Neuronal stem cell (in vitro differentiated cells): ENCODE results near the gene CCSER2.
"Not testable (repeated sequence)": the region's sequence is repeated elsewhere in the genome, so short reads cannot be mapped to it uniquely, and the experiment has no call there.

Experiments
- DNase-seq: peaks from one replicate; pipeline ENCODE4 v3.0.0-alpha.2; 2013; ENCODE audit warnings: low spot score
- H2AFZ ChIP-seq: one replicate; pipeline ENCODE4 v1.6.1; 2013; ENCODE audit warnings: mild to moderate bottlenecking, low read length, inconsistent platforms
- H2AK5ac ChIP-seq: 2 replicates; pipeline ENCODE4 v1.6.1; 2013; ENCODE audit warnings: low read depth, mild to moderate bottlenecking, inconsistent platforms, low read length, moderate library complexity, mixed read lengths
- H2BK120ac ChIP-seq: 2 replicates; pipeline ENCODE4 v1.6.1; 2013; ENCODE audit warnings: low read depth, mild to moderate bottlenecking, inconsistent platforms, low read length, moderate library complexity, mixed read lengths
- H2BK12ac ChIP-seq: one replicate; pipeline ENCODE4 v1.6.1; 2013; ENCODE audit warnings: low read length, inconsistent platforms
- H2BK15ac ChIP-seq: 2 replicates; pipeline ENCODE4 v1.6.1; 2013; ENCODE audit warnings: mild to moderate bottlenecking, low read length, inconsistent platforms, mixed read lengths
- H2BK5ac ChIP-seq: one replicate; pipeline ENCODE4 v1.6.1; 2013; ENCODE audit warnings: inconsistent platforms, mild to moderate bottlenecking, low read length, moderate library complexity
- H3K14ac ChIP-seq: one replicate; pipeline ENCODE4 v1.6.1; 2013; ENCODE audit warnings: low read length, inconsistent platforms
- H3K18ac ChIP-seq: 2 replicates; pipeline ENCODE4 v1.6.1; 2013; ENCODE audit warnings: low read length, inconsistent platforms
- H3K23ac ChIP-seq: 2 replicates; pipeline ENCODE4 v1.6.1; 2013; ENCODE audit warnings: low read depth, mild to moderate bottlenecking, mixed read lengths, low read length, inconsistent platforms; ENCODE audit not compliant: poor library complexity
- H3K27ac ChIP-seq: replicated peaks from 3 replicates; pipeline ENCODE4 v1.5.1; 2013; ENCODE audit warnings: low read length, inconsistent platforms
- H3K27me3 ChIP-seq, 3 experiments: 2 replicates each; pipeline ENCODE4 v1.6.1; 2013; ENCODE audit warnings: low read length in 3 of 3, mild to moderate bottlenecking in 2 of 3, inconsistent platforms in 1 of 3, low read depth in 1 of 3, mixed read lengths in 1 of 3, moderate library complexity in 1 of 3; ENCODE audit not compliant: control insufficient read depth in 3 of 3, insufficient read depth in 3 of 3
- H3K36me3 ChIP-seq, 2 donors: replicated peaks in 1 of 2; 2 replicates each; pipeline ENCODE4 v1.6.1; 2013; ENCODE audit warnings: low read length in 2 of 2; ENCODE audit not compliant: control insufficient read depth in 2 of 2, insufficient read depth in 2 of 2
- H3K4ac ChIP-seq: 2 replicates; pipeline ENCODE4 v1.6.1; 2013; ENCODE audit warnings: inconsistent platforms, mild to moderate bottlenecking, low read length, moderate library complexity
- H3K4me1 ChIP-seq, 2 donors: 1 replicate in 1 of 2; 2 replicates in 1 of 2; pipeline ENCODE4 v1.6.1; 2013; ENCODE audit warnings: low read length in 2 of 2, low read depth in 1 of 2; ENCODE audit not compliant: control insufficient read depth in 2 of 2, insufficient read depth in 1 of 2
- H3K4me2 ChIP-seq: one replicate; pipeline ENCODE4 v1.6.1; 2013; ENCODE audit warnings: mild to moderate bottlenecking, low read length, inconsistent platforms; ENCODE audit not compliant: insufficient read depth, poor library complexity, severe bottlenecking
- H3K4me3 ChIP-seq, 2 donors: 2 replicates each; pipeline ENCODE4 v1.5.1; 2013; ENCODE audit warnings: low read length in 2 of 2, mild to moderate bottlenecking in 2 of 2, inconsistent platforms in 1 of 2, moderate library complexity in 1 of 2
- H3K79me1 ChIP-seq: one replicate; pipeline ENCODE4 v1.6.1; 2013; ENCODE audit warnings: low read depth, mild to moderate bottlenecking, inconsistent platforms, low read length, moderate library complexity
- H3K9ac ChIP-seq: one replicate; pipeline ENCODE4 v1.6.1; 2013; ENCODE audit warnings: mild to moderate bottlenecking, low read depth, low read length, inconsistent platforms; ENCODE audit not compliant: poor library complexity
- H3K9me3 ChIP-seq, 2 donors: replicated peaks in 1 of 2; 2 replicates each; pipeline versions ENCODE3 to v1.6.1; 2013; ENCODE audit warnings: low read length in 2 of 2, mild to moderate bottlenecking in 2 of 2, inconsistent platforms in 1 of 2, low read depth in 1 of 2, mixed read lengths in 1 of 2, moderate library complexity in 1 of 2; ENCODE audit not compliant: control insufficient read depth in 2 of 2, insufficient read depth in 1 of 2
- H4K8ac ChIP-seq: one replicate; pipeline ENCODE4 v1.6.1; 2013; ENCODE audit warnings: low read depth, mild to moderate bottlenecking, inconsistent platforms, low read length, moderate library complexity
- H4K91ac ChIP-seq: one replicate; pipeline ENCODE4 v1.6.1; 2013; ENCODE audit warnings: low read length, low read depth, mild to moderate bottlenecking, inconsistent platforms; ENCODE audit not compliant: poor library complexity
- WGBS, 2 donors: extraction: QIAGEN DNeasy Blood & Tissue Kit; methylation state at CpG; one replicate each; pipeline ENCODE4 v1.1.7; 2013; ENCODE audit warnings: missing lambda C conversion rate in 2 of 2, mixed read lengths in 1 of 2; ENCODE audit not compliant: insufficient read length in 2 of 2, insufficient replicate concordance in 1 of 2; ENCODE audit errors: extremely low coverage in 2 of 2; 5-methylcytosine and 5-hydroxymethylcytosine counted together

The CCSER2 gene

DNA sequence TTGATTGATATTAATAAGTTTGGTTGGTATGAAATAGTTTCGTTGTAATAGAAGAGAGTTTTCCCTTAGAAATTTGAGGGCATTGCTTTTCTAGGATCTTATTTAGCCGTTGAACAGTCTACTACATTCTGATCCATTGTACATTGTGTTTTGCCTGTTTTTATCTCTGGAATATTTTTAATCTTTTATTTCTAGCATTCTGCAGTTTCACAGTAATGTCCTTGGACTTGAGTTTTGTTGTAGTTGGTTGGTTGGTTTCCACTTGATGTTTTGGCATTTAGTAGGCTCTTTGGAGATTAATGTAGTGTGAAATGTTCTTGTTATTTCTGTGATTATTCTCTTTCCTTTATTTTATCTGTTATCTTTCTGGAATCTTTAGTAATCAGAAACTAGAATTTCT is 112.4 kb downstream of the CCSER2 start:
- no peak overlapping the region for H4K8ac ChIP-seq
- H3K36me3 ChIP-seq, result peaks cover 2 to 30% of the 10 kb centered on the region in 2 donors
- no CpG with 5 or more reads among the region's 2 CpGs for WGBS, 2 donors
- no peak overlapping the region for H2BK5ac ChIP-seq
- H3K4me3 ChIP-seq, result no peak overlapping the region
- H3K23ac ChIP-seq, result no peak overlapping the region
- H3K27ac ChIP-seq, result no peak overlapping the region
- H3K9me3 ChIP-seq, result peaks cover 0 to 23% of the 10 kb centered on the region in 2 donors
- H3K27me3 ChIP-seq, result no peaks in the 10 kb centered on the region
- no peak overlapping the region for H2AK5ac ChIP-seq
- H2BK15ac ChIP-seq, result no peak overlapping the region
- H3K79me1 ChIP-seq, result no peaks in the 10 kb centered on the region
- H4K91ac ChIP-seq, result no peak overlapping the region
- no peak overlapping the region for H2BK12ac ChIP-seq
- no peaks in the 10 kb centered on the region for H3K4me1 ChIP-seq
- H3K9ac ChIP-seq, result no peak overlapping the region
- DNase-seq, result no peak
- no peak overlapping the region for H3K4ac ChIP-seq
- H3K14ac ChIP-seq, result no peak overlapping the region
- H2AFZ ChIP-seq, result no peak overlapping the region
- no peak overlapping the region for H3K4me2 ChIP-seq
- no peak overlapping the region for H3K18ac ChIP-seq
- no peak overlapping the region for H2BK120ac ChIP-seq

DNA sequence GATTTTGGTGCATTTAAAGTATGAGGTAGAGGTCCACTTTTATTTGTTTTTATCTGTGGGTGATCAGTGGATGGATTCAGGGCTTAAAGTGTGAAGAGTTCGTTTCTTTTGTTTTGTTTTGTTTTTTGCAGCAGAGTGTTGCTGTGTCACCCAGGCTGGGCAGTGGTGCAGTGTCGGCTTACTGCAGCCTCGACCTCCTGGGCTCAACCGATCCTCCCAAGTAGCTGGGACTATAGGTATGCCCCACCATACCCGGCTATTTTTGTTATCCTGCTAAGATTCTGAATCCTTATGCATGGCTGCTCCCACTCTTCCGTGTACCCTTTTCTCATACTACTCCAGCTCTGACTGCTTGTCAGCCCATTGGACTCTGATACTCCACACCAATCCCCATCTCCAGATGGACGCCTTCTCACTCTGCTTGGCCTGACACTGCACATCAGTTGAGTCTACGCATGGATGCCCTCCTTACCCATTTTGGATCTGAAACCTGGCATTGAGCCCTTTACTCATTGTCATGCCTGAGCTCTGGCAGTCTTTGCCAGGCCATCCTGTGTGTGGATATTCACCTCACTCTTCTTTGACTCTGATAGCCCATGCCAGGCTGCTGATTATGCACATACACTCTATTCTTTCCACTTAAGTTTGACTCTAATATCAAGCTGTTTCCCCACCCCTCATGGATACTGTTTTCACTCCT is 119.5 kb downstream of the CCSER2 start:
- Histone ChIP-seq H2BK15ac (no peak overlapping the region), H3K4me3 (no peak overlapping the region), H3K4me2 (no peak overlapping the region), H3K18ac (peak overlapping the region; percentile 52), H2BK5ac (no peak overlapping the region), H2AFZ (no peak overlapping the region), H3K14ac (no peak overlapping the region), H3K27ac (no peak overlapping the region), H4K91ac (no peak overlapping the region), H3K79me1 (no peaks in the 10 kb centered on the region), H3K9ac (no peak overlapping the region), H3K4me1 (peaks cover 0 to 6% of the 10 kb centered on the region in 2 donors), H2BK120ac (no peak overlapping the region), H3K36me3 (peaks cover 4 to 10% of the 10 kb centered on the region in 2 donors), H2AK5ac (no peak overlapping the region), H3K23ac (no peak overlapping the region), H3K9me3 (no peaks in the 10 kb centered on the region), H3K4ac (no peak overlapping the region), H4K8ac (no peak overlapping the region), H3K27me3 (peaks cover 0 to 2% (median 0%) of the 10 kb centered on the region in 3 experiments), H2BK12ac (no peak overlapping the region)
- DNase-seq, result no peak
- no CpG with 5 or more reads among the region's 8 CpGs for WGBS, 2 donors

DNA sequence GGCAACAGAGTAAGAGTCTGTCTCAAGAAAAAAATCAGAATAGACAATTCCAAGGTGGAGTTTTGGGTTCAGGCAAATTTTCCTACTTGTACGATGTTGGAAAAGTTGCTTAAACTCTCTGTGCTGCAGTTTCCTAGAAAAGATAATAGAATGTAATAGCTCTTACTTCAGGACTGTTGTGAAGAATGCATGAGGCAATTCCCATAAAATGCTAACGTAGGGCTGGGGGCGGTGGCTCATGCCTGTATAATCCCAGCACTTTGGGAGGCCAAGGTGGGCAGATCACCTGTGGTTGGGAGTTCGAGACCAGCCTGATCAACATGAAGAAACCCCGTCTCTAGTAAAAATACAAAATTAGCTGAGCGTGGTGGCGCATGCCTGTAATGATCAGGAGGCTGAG is 121.0 kb downstream of the CCSER2 start:
- not testable (repeated sequence) for H2BK15ac ChIP-seq, H3K4me2 ChIP-seq, H2AK5ac ChIP-seq, H4K91ac ChIP-seq, H3K27ac ChIP-seq, H2AFZ ChIP-seq, H3K23ac ChIP-seq, H2BK120ac ChIP-seq, H4K8ac ChIP-seq, H3K14ac ChIP-seq, H3K36me3 ChIP-seq, H3K27me3 ChIP-seq, H3K18ac ChIP-seq, H3K9ac ChIP-seq, DNase-seq, H3K9me3 ChIP-seq, H3K79me1 ChIP-seq, H3K4me3 ChIP-seq, H2BK5ac ChIP-seq, H2BK12ac ChIP-seq, H3K4ac ChIP-seq, H3K4me1 ChIP-seq
- WGBS, 2 donors, result no CpG with 5 or more reads among the region's 7 CpGs

DNA sequence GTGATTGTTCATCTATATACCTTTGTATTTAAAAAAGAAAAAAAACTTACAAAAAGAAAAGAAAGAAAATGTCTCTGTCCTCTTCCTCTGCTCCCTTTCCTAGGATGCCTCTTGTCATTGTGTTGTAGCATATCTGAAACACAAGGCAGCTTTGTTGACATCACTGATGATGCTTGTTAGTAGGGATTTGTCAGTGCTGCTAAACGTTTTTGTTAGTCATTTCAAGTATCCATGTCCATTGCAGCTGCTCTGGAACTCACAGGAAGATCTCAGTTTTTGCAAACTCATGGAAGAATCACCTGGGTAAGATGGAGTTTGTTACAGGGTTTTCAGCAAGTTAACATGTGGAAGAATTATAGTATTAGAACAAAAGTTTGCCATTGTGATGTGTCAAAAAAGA is 123.6 kb downstream of the CCSER2 start:
- H2AFZ ChIP-seq, result no peak overlapping the region
- H3K9me3 ChIP-seq, result peaks cover 0 to 7% of the 10 kb centered on the region in 2 donors
- H3K36me3 ChIP-seq, result peaks cover 4 to 8% of the 10 kb centered on the region in 2 donors
- H3K4me3 ChIP-seq, result no peak overlapping the region
- H3K4ac ChIP-seq, result no peak overlapping the region
- H2BK5ac ChIP-seq, result no peak overlapping the region
- no peak overlapping the region for H3K18ac ChIP-seq
- H4K91ac ChIP-seq, result no peak overlapping the region
- H4K8ac ChIP-seq, result no peak overlapping the region
- H2BK15ac ChIP-seq, result no peak overlapping the region
- no peak overlapping the region for H3K27ac ChIP-seq
- H3K4me1 ChIP-seq, result peaks cover 0 to 6% of the 10 kb centered on the region in 2 donors
- no peak overlapping the region for H2AK5ac ChIP-seq
- H3K4me2 ChIP-seq, result no peak overlapping the region
- WGBS, 2 donors, result no CpG with 5 or more reads among the region's 1 CpG
- H3K27me3 ChIP-seq, result peaks cover 0 to 2% (median 0%) of the 10 kb centered on the region in 3 experiments
- no peak for DNase-seq
- H2BK12ac ChIP-seq, result no peak overlapping the region
- H3K9ac ChIP-seq, result no peak overlapping the region
- H3K23ac ChIP-seq, result no peak overlapping the region
- H3K79me1 ChIP-seq, result no peaks in the 10 kb centered on the region
- H3K14ac ChIP-seq, result no peak overlapping the region
- no peak overlapping the region for H2BK120ac ChIP-seq
